SKM-1 treated with dmso at 0.1 percent for 144 hours (cell line): ENCODE data around the gene TGM2.

Experiments used
- DNase-seq: peaks from one replicate; lab custom pipeline; 2025; ENCODE audit not compliant: unreplicated experiment; lab: John Stamatoyannopoulos, UW

The TGM2 gene

DNA sequence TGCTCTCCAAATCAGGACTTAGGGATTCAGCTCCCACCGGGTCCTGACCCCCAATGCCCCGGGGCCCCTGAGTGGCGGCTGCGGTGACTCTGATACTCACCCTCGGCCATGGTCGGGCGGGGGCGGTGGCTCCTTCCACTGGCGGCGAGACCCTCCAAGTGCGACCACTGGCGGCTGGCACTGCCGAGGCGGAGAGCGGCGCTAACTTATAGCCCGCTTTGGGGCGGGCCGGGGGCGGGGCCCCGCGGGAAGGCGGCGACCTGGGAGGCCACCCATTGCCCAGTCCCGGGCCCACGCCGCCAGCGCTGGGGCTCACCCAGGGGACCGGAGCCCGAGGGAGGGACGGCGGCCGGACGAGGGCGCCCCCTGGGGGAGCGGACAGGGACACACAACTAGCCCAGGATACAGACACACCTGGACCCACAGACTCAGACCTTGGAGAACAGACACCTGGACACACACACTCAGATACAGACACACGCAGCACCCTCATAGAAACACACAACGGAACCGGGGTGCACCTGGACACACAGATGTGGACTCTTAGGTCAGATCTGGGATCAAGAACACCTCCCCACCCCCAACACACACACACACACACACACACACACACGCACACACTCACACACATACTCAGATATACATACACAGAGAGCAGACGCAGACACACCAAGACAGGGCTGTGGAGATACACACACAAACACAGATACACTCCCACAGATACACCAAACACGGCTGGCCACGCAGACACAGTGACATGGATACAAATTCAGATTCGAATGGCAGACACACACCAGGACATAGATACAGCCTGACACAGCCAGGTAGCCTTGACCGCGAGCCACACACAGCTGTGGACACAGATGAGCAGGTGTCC is at the start of gene TGM2:
Gene TGM2 (minus strand): TSS at position 182 of the 877 bp plus-strand sequence. CDS start 72 bp downstream, at position 110.
- DNase-seq, result peak; percentile 67

DNA sequence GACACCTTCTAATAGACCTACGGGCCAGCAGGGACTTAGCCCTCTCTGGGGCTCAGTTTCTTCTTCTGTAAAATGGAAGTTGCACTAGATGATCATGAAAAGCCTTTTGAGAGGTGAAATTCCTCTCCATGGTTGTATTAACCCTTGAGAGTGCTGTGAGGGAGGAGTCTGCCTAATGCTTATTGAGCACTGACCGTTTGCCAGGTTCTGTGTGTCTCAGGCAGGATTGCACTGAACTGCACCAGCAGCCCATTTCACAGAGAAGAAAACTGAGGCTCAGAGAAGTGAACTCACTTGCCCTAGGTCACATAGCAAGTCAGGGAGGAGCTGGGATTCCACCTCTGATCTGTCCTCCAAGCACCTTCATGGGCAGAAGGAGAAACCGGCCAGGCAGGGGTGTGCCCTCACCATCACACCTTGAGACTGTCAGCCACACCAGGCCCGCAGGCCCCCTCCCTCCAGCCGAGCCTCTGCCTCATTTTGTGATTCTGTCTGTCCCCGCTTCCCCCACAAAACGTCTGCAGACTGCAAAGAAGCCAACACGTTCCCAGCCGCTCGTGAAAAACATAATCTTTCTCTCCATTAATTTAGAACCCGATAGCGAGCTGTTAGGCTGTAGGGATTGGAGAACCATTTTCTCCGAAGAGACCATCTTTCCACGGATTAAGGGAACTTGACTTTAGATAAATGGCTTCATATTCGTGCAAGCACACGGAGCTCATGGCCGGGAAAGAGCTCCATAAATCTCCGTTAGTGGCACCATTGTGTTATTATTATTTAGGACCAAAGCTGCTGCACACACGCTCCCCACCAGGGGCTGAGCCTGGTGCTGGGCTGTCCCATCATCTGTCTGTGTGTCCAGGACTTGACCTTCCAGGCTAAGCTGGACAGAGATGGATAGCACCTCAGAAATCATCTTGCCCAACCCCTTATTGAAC is 49.5 kb upstream of the TGM2 start:
- no peak for DNase-seq

DNA sequence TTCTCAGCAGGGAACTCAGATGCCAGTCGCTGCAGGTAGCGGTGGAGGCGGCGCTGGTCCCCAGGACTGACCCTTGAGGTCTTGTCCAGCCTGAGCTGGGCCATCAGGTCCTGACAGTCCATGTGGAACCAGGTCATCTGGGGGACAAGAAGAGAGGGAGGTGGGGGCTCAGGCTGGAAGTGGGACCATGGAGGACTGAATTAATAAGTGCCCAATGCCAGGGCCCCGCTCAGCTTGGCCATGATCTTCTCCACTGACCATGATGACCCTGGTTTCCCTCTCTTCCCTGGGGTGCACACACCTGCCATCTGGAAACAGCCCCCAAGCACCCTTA is 48.5 kb upstream of the TGM2 start:
- no peak for DNase-seq

DNA sequence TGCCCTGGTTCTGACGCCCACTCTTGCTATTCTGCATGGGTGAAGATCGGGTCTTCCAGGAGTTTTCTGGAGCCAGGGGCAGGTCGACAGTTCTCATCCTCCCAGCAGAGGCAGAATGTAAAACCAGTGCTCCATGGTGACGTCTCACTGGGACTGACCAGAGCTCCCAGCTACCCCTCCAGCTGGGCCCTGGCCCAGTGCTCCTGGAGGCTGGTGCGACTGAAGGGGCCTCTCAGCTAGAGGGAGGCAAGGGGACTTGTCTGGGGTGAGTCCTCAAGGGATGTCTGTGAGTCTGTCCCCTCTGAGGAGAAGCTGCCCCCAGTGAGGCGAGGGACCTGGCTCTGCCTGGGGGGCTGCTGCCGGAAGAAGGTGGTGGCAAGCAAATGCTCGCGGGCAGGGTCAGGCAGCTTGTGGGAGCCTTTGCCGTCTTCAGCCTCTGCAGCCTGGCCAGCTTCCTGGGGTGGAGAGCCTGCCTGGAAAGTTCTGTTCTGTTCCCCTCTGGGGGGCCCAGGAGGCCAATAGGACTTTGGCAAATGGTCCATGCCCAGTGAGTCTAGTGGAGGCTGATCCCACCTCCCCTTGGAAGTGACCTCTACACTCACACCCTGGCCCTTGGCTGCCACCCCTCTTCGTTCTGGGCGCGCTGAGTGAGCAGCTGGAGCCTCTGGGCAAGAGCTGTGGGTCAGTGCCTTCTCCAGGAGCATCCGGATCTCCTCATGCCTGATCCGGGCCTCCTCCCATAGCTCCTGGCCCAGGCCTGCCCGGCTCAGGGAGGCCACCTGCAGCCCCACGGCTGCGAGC is 47.9 kb upstream of the TGM2 start:
- no peak for DNase-seq

DNA sequence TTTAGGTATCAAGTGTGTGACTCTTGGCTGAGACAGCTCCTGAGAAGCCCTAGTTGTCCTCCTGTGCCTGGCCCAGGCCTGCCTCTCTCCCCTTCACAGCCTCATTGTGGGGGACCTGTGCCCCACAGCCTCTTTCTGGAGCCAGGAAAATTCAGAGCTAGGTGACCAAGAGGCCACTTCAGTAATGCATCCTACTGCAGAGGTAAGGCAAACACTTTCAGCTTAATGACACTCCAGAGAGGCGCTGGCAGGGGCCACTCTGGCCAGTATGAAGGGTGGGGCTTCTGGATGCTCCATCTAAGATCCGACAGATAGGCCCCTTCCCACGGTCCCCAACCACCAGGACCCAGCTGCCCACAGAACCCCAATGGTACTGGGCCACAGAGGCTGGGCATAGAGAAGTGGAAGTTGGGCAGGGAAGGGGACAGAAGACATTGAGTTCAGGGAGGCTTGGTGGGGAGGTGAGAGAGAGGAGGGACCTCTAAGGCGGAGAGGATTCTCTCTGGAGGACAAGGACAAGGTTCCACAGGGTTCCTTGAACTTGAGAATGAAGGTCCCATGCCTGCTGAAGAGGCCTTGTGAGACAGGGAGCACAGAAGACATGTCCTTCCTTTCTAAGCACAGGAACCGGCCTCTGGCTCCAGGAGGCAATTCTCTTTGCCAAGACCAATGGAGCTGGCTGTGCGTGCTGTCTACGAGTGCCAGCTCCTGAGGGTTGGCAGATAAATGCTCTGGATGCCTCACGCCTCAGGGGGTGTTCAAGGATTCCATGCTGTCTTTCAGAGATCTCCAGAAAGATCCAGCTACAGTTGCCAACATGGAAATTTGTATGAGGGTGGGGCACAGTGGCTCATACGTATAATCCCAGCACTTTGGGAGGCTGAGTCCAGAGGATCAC is 46.4 kb upstream of the TGM2 start:
- DNase-seq, result no peak

DNA sequence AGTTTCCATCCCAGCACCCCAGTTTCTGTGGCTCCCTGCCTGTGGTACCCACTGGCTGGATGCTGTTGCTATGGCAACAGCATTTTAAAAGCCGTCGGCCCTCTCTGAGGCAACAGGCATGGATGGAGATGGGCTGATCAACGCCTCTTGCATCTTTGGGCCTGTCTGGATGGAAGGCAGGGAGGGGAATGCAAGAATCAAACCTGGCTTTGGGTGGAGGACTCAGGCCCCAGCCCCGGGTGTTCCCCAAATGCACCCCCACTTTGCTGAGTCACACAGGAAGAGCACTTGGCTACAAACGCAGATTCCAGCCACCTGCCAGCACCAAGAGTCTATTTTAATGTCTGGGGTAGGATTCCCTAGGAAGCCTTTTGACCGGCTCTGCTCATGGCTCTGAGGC is 45.7 kb upstream of the TGM2 start:
- no peak for DNase-seq

DNA sequence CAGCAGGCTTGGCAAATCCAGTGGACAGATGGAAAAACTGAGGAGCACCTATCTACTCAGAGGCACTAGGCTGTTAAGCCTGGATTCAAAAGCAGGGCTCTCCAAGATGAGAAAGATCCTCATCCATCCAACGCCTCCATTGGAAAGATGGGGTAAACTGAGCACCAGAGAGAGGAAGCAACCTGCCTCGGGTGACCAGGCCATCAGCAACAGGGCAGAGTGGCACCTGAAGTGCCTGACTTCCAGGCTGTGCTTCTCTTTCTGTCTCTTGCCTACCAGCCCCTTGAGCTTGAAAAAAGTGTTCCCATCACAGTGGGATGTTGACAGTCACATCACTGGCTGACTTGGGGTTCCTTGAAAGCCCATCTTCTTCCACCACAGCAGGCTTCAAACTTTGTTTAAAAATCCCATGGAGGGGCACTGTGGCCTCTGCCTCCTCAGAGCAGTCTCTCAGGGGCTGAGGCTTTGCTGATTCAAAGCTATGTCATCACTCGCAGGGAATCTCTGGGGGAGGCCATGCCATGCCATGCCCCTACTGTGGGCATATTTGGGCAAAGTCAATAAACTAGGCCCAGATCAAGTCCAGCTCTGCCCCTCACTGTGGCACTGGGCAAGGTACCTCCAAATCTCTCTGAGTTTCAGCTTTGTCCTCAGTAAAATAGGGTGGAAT is 44.8 kb upstream of the TGM2 start:
- DNase-seq, result no peak

DNA sequence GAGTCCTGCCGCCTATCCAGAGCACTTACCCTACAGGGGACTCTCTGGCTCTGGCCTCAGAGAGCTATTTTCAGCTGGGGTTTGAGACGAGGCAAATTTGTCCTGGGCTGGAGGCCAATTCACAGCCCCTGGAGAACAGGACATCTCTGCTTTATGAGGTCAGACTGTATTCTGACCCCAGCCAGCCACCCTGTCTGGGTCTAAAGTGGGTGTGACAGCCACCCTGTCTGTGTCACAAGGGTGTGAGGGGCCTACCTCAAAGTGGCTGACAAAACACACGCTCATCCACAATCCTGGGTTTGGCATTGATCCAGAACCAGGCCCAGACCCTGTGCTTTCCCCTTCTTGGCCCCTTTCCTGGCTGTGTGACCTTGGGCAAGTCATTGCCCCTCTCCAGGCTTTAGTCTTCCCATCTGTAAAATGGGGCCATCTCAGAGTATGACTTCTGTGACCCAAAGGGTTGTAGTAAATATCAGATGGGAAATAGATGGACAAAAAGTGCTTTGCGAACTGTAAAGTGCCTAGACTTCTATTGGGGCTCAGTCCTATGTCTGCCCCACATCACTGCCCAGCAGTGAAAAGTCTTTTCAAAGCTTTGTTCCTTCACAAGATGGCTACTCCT is 44.1 kb upstream of the TGM2 start:
- DNase-seq, result no peak

DNA sequence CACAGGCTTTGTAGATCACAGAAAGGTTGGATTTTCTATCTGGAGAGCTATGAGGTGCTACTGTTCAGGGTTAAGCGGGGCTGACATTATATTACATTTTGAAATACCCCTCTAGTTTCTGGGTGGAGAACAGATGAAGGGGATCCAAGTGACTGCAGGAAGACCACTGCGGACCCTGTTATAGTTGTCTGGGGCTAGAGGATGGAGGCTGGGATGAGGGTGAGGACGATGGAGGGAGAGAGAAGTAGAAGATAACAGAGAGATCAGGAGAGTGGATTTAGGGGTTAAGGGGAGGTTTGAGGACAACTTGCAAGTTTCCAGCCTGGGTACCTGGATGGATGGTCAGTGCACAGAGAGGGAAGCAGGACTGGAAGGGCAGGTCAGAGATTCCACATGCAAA is 43.5 kb upstream of the TGM2 start:
- no peak for DNase-seq

DNA sequence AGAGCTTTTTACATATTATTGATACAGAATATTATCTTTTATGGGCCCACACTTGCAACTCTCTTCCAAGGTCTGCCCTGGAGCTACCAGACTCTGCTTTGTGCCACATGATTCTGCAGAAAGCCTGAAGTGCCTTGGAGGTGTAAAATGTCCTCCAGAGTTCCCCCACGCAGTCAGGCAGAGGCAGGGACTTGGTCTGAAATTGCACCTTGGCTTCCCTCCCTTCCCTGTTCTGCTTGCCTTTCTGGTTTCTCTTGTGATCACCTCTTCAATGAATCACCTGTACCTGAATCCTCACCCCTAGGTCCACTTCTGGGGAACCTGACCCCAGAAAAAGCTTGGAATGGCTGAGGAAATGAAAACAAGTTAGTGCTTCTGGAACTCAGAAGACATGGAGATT is 43.0 kb upstream of the TGM2 start:
- no peak for DNase-seq

DNA sequence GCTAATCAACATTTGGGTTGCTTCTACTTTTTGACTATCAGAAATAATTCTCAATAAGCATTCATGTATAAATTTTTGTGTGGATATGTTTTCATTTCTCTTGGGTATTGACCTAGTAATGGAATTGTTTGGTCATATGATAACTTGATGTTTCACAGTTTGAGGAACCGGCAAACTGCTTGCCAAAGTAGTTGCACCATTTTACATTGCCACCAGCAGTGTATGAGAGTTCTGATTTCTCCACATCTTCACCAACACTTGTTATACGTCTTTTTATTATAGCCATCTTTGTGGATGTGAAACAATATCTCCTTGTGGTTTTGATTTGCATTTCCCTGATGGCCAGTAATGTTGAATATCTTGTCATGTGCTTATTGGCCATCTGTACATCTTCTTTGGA is 42.6 kb upstream of the TGM2 start:
- no peak for DNase-seq

DNA sequence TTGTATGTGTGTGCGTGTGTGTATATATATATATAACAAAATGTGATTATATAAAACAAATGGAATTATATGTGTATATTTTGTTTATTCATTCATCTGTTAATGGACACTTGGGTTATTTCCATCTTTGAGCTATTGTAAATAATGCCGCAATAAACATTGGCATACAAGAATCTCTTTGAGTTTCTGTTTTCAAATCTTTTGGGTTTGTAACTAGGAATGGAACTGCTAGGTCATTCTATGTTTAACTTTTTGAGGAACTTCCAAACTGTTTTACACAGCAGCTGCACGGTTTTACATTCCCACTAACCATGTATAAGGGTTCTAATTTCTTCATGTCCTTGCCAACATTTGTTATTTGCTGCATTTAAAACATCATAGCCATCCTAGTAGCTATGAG is 39.9 kb upstream of the TGM2 start:
- DNase-seq, result no peak

DNA sequence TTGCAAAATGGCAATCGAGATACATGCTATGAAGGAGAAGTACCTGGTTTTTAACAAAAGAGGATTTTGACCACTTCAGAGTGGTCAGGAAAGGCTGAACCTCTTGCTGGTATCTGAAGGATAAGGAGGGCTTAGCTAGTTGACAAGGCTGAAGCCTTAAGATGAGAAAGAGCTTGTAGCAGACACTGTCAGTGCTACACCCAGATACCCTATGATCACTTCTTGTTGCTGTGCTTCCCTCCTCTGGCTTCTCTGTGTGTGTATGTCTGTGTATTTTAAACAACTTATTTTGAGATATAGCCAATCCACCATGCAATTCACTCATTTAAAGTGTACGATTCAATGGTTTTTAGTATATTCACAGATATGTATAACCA is 38.9 kb upstream of the TGM2 start:
- no peak for DNase-seq

DNA sequence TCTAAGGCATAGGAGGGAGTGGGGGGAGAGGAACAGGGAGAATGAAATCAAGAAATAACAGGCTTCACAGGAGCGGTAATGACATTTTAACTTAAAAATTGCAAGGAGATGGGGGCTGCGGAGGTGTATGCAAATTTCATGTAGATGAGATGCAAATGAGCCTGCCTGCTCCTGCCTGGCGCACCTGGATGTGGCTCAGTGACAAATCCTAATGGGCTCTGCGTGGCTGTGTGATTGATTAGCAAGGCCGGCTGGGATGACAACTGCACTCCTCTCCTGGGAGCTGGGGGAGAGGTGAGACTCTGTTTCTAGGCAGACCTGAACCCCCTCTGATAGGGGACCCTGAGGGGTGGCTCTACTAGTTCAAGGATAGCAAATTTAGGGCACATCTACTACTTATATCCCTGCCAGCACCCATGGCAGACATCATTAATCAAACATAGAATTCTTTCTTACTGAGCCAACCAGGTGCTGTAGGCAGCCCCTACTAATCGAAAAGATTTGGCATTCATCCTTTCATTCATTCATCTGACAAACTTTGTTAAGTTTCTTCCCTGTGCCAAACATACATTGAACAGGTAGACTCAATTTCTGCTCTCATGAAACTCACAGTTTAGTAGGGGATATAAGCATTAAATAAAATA is 38.4 kb upstream of the TGM2 start:
- DNase-seq, result no peak

DNA sequence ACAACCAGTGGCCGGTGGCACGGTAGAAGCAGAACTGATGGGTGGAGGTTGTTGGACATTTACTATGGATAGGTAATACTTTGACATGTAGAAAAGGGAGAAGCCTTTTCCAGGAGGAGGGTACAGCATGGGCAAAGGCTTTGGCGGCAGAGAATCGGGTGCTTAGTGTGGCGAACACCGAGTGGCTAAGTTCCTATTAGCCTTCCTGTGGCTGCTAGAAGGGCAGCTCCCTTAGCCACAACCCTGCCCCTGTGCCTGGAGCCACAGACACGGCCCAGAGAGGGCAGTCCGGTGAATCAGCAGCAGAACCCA is 37.9 kb upstream of the TGM2 start:
- no peak for DNase-seq

DNA sequence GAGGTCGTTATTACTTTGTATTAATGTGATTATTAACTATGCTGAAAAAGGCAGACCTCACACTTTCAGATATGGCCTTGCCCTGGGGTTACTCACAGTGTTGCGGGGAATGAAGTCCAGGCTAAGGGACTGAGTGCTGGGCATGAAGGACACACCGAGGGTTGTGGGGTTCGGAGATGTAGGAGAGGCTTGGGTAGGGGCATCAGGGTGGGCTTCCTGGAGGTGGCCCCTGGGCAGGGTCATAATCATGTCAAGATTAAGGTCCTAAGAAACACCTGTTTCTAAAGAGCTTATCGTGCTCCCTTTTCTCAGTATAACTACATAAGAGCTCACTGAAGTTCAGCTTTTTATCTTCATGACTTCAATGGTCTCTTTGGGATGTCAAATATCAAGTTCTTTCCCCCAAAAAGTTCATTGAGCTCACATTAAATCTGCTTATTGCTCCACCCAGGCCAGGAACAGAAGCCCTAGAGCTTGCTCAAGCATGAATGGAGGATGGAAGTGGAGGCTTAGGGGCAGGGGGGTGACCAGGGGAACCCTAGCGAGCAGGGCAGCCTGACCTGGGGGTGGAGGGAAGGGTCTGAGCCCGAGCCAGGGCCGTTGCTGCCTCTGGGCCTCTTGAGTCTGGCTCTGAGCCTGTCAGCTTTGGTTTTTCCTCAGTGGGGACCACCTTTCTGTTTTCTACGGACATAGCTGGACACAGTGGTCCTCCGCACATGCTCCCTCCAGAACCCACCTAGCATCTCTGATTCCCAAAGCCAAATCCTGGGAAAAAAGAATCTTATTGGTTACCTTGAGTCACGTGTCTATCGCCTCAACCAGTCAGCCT is 37.3 kb upstream of the TGM2 start:
- no peak for DNase-seq

DNA sequence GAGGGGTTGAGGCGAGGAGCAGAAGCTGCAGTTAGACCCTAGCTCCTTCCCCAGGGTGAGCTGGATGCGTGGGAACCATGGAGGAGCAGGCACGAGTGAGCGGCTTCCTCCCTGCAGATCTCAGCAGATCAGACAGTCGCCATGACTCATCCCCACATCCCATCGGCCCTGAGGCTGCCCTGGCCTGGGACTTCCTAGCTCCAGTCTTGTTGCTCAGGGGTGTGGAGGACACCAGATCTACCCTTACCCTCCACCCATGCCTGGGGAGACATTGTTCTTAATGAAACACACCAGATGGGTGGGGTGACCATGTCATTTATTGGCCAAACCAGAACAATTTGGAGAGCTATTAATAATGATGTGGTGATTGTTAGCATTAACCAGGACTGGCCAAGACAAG is 36.3 kb upstream of the TGM2 start:
- DNase-seq, result no peak

DNA sequence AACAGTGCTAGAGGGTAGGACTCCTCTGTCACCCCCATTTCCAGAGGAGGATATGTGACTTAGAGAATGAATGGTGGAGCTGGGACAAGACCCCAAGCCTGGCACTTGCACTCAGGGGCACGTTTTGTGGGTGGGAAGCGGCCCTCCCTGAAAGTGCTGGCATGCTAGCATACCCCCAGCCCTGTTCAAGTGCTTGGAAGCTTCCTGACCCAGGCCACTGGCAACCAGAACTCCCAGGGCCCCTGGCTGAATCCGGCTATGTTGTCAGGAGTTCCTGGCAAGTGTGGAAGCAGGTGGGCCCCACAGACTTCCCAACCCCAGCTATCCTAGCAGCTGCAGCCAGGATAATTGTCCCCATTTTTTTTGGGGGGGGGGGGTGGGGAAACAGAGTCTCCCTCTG is 35.6 kb upstream of the TGM2 start:
- DNase-seq, result no peak
